Stimulated activated CD8-positive, alpha-beta memory T cell treated with anti-CD3 and anti-CD28 coated beads, Interleukin-12 subunit alpha, Interleukin-12 subunit beta, amount 100 ng/mL, for 4 hours (primary cell): ENCODE data around the gene CACNG7.
"Not testable (repeated sequence)": the region's sequence is repeated elsewhere in the genome, so short reads cannot be mapped to it uniquely, and the experiment has no call there.

Experiments used
- DNase-seq: peaks from one replicate; pipeline ENCODE4 v3.0.0-alpha.2; 2020; ENCODE audit warnings: low read depth

CACNG7 gene, protein sequence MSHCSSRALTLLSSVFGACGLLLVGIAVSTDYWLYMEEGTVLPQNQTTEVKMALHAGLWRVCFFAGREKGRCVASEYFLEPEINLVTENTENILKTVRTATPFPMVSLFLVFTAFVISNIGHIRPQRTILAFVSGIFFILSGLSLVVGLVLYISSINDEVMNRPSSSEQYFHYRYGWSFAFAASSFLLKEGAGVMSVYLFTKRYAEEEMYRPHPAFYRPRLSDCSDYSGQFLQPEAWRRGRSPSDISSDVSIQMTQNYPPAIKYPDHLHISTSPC

DNA sequence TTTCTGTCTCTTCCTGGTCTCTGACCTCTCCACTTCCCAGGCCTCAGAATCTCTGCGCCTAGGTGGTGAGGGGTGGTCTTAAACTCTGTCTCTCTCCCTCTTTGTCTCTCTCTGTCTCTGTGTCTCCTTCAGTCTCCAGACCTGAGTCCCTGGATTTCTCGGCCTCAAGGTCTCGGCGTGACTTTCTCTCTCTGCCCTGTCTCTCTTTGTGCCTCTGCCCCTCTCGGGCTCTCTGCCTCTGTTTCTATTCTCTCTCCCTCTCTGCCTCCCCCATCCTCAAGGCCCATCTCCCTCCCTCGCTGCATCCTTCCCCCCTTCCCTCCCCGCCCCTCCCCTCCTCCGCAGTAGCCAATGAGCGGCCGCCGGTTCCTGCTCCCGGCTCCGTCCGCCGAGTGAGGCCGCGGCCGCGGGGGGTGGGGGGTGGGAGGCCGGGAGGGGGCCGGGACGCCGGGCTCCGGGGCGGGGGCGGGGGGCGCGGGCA, at the start of gene CACNG7:
Gene CACNG7, plus strand, starts transcription at position 344 of the 481 bp plus-strand sequence. CDS start 3,554 bp downstream, outside the sequence.
- DNase-seq, result no peak

DNA sequence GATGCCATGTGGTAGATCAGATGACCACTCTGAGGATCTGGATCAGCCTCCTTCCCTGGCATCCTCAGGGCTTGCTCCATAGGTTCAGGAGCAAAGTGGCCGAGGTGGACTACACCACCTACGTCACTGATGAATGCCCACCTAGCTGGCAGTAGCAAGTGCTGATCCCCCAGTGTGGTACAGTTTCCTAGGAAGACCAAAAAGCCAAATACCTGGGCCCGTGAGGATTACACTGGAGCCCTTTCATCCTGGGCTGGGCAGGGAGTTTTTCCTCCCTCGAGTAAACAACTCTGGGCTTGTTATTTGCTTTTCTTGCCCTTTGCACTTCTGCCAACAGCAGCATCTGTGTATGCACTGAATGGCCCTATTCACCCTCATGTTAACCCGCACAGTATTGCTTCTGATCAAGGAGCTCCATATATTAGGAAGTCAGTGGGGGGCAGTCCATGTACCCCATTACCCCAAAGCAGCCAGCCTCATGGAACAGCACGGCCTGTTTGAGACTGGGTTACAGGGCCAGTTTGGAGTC, 44.7 kb upstream of the CACNG7 start:
- no peak for DNase-seq

DNA sequence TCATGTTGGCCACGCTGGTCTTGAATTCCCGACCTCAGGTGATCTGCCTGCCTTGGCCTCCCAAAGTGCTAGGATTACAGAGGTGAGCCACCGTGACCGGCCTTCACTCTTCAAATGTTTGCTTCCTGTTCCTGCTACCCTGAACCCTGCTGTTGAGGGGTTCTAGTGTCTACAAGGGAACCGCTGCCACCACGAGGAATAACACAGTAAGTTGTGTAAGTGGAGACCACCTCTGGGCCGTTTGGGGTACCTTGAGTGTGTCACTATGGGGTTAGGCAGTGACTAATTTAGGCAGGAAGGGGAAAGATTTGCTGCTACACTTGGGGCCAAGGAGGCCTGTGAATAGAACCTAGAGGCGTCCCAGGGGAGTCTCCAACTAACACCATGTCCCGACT, 43.6 kb upstream of the CACNG7 start:
- no peak for DNase-seq

DNA sequence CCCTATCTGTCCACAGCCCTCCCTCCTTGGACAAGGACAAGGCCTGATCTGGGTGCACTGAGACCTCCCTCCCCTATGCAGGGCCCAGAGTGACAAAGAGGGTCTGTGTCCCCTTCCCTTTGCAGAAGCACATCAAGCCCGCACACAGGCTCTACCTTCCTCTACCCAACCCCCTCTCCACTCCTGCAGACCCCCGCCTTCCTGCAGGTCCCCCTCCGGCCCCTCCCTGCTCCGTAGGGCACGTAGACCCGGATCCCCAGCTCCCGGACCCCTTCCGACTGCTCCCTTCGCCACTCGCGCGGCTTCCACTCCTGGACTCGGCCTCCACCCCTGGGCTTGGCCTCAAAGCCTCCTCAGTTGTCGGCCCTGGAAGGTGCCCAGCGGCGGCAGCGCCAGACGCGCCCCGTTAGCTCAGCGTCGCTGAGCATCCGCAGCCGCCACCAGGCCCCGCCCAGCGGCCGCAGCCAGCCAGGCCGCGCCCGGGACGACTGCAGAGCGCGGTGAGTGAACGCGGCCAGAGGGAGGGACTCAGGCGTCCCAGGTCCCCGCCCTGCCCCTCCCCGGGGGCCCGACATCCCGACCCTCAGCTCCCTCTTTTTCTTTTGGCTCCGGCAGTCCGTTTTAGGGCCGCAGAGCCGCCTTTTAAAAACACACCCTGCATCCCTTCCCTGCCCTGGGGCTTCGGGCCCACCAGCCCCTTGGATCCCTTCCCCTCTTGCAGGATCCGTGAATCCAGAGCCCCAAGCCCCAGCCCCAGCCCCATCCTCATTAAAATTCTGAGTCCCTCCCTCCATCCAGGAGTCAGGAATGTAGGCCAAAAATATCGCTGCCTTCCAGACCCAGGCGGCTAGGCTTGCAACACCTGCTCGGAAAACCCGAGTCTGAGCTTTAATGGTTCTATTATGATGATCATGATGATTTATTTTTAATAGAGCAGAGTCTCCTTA, 42.9 kb upstream of the CACNG7 start:
- DNase-seq, result peak; percentile 40

DNA sequence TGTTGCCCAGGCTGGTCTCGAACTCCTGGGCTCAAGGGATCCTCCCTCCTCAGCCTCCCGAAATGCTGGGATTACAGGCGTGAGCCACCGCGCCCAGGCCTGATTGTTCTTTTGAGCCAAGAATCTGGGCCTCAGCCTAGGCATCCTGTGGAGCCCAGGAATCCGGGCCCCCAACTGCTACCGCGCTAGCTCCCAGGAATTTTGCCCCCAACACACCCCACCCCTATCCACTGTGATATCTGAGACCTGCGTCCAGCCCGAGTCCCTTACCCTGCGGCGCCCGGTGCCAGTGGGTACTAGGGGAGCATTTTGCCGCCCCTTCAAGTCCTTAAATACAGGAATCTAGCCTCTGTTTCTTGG, 42.2 kb upstream of the CACNG7 start:
- DNase-seq, result no peak

DNA sequence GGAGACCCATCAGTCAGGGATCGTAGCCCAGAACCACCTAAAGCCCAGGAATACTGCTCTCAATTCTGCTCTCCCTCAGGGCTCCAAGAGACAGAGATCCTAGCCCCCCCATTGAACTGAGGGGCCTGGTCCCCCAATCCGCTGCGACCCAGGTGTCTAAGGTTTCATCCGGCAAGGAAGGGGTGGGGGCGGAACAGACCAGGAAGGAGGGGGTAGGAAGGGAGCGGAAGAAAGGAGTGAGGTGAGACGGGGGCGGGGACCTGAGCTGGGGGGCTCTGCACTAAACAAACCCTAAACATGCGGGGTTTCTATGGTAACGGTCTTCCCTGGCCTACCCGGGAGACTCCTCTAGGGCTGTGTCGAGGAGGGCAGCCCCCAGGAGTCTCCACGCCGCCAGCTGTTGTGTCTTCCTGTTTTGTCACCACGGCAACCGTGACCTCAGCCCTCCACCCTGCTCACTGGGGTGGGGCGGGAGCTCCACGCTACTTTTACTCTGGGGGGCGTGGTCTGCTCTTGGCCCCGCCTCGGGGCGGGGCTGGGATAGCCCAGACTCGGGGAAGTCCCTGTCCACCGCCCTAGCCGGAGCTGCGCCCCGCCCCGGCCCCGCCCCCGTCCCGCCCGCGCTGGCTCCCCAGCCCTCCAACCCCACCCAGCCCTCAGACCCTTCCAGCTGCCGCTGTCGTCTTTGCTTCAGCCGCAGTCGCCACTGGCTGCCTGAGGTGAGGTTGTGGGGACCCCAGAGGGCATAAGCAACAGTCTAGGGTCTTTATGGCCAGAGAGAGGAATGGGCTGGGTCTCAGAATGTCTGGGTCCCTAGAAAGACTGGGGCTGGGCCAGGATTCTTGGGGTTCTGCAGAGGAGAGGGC, 41.6 kb upstream of the CACNG7 start, which contains the start of gene MYADM:
Gene MYADM, plus strand, starts transcription at position 659 of the 866 bp plus-strand sequence. CDS start 5,647 bp downstream, outside the sequence.
- DNase-seq, result peak; percentile 99

DNA sequence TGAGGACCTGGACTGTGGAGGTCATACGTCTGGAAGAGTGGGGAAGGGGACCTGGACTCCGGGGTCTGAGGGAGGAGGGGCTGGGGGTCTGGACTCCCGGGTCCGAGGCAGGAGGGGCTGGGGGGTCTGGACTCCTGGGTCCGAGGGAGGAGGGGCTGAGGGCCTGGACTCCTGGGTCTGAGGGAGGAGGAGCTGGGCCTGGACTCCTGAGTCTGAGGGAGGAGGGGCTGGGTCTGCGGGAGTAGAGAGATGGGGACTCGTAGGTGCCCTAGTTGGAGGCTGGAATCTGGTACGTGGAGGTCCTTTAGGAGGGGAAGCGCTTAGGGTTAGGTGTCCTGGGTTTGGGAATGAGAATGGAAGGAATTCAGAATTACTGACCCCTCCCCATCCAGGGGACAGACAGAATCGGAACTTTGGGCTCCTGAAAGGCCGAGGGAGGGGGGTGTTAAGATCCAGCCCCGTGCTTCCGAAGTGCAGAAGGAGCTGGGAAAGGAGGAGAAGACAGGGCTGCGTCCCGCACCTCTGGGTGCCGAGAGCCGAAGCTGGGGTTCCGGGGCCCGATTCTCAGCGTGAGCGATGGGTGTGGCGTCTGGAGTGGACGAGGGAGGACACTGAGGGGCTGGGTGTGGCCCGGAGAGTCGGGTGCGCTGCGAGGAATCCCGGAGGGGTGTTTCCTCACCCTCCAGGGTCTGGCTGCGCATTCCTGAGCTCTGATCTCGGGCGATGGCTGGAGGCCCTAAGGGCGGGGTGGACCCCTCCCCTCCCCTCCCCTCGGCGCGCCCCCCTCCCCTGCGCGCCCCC, 40.8 kb upstream of the CACNG7 start:
- DNase-seq, result no peak

DNA sequence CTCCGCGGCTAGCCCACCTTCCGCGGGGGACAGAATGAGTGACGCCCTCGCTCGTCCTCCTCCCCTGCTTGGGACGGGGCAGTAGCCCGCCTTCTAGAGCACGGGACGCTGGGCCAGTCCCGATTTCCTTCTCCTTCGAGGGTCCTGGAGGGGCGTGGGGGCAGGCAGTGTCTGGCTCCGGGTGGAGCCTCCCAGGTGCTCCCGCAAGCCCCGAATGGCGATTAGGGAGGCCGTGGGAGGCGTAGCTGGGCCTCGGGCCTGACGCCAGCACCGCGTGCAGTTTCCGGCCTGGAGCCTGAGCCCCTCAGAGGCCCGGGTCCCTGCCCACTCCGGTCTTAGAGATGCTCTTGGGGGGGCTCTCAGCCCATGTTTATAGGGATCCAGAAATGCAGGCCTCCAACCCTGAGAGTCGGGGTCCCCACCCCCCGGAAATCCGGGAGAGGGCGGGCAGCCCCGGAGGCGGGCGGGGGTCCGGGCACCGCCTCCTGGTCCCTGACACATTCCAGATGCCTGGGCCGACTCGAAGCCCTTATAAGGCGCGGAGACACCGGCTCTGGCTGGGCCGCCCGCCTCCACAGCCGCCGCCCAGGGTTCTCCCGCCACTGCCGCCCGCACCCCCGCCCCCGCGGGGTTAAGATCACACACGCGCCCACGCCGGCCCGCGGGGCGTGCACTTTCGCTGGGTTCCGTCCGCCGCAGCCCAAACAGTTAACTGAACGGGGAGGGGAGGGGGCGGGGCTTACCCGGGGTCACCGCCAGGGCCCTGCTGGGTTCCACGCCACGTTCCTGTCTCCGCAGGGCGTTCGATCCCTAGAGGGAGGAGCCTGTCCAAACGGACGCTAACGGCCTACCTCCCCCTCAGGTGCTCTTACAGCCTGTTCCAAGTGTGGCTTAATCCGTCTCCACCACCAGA, 39.9 kb upstream of the CACNG7 start:
- peak; percentile 82 for DNase-seq

DNA sequence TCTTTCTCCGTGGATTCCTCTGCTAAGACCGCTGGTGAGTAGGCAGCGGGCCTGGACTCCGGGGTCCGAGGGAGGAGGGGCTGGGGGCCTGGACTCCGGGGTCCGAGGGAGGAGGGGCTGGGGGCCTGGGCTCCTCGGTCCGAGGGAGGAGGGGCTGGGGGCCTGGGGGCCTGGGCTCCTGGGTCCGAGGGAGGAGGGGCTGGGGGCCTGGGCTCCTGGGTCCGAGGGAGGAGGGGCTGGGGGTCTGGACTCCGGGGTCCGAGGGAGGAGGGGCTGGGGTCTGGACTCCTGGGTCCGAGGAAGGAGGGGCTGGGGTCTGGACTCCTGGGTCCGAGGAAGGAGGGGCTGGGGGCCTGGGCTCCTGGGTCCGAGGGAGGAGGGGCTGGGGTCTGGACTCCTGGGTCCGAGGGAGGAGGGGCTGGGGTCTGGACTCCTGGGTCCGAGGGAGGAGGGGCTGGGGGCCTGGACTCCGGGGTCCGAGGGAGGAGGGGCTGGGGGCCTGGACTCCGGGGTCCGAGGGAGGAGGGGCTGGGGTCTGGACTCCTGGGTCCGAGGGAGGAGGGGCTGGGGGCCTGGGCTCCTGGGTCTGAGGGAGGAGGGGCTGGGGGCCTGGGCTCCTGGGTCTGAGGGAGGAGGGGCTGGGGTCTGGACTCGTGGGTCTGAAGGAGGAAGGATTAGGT, 39.1 kb upstream of the CACNG7 start:
- DNase-seq, result not testable (repeated sequence)

DNA sequence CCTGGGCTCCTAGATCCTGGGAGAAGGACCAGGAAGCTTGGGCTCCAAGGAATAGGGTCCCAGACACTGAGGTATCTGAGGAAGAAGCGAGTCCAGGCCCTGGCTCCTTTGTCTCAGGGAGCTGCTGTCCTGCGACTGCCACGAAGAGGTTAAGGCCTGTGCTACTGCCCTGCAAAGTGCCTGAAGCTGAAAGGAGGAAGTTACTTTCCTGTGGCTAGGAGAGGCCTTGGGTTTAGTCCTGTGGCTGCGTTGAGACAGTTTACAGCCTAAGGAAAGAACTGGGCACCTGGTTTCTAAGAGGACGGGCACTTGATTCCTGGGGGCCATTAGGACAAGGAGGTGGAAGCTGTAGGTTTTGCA, 38.6 kb upstream of the CACNG7 start:
- no peak for DNase-seq

DNA sequence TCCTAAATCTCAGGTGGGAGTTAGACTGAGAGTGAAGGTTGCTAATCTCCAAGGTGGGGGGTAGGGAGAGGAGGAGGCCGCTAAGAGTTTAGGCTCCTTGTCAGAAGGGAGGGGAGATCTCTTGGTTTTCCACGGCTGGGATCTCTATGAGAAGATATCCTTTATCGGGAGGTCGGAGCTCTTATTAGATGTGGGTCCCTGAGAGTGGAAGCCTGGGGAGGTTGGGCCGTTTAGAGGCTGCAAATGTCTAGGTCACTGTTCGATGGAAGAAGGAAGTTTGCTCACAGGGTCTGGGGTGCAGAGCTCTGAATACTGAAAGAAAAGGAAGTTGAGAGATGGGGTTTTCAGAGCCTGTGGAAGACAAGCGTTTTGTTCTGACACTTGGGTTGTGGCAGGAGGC, 37.6 kb upstream of the CACNG7 start:
- no peak for DNase-seq

DNA sequence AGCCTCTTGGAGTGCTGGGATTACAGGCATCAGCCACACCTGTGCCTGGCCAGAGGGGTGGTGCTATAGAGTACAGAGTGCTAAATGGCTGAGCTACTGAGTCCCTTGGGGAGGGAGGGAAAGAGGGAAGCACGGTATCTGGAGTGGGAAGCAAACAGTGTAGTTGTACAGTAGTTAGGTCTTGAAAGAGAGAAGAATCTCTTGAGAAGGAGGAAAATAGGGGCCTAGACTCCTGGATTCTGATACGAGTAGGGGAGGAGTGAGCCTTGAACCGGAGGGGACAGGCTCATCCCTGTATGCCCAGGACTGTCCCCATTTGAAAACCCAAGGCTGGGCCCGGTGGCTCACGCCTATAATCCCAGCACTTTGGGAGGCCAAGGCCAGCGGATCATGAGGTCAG, 36.3 kb upstream of the CACNG7 start:
- DNase-seq, result no peak

DNA sequence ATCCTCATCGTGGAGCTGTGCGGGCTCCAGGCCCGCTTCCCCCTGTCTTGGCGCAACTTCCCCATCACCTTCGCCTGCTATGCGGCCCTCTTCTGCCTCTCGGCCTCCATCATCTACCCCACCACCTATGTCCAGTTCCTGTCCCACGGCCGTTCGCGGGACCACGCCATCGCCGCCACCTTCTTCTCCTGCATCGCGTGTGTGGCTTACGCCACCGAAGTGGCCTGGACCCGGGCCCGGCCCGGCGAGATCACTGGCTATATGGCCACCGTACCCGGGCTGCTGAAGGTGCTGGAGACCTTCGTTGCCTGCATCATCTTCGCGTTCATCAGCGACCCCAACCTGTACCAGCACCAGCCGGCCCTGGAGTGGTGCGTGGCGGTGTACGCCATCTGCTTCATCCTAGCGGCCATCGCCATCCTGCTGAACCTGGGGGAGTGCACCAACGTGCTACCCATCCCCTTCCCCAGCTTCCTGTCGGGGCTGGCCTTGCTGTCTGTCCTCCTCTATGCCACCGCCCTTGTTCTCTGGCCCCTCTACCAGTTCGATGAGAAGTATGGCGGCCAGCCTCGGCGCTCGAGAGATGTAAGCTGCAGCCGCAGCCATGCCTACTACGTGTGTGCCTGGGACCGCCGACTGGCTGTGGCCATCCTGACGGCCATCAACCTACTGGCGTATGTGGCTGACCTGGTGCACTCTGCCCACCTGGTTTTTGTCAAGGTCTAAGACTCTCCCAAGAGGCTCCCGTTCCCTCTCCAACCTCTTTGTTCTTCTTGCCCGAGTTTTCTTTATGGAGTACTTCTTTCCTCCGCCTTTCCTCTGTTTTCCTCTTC, 35.1 kb upstream of the CACNG7 start:
- DNase-seq, result no peak

DNA sequence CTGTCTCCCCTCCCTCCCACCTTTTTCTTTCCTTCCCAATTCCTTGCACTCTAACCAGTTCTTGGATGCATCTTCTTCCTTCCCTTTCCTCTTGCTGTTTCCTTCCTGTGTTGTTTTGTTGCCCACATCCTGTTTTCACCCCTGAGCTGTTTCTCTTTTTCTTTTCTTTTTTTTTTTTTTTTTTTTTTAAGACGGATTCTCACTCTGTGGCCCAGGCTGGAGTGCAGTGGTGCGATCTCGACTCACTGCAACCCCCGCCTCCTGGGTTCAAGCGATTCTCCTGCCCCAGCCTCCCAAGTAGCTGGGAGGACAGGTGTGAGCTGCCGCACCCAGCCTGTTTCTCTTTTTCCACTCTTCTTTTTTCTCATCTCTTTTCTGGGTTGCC, 34.5 kb upstream of the CACNG7 start:
- no peak for DNase-seq

DNA sequence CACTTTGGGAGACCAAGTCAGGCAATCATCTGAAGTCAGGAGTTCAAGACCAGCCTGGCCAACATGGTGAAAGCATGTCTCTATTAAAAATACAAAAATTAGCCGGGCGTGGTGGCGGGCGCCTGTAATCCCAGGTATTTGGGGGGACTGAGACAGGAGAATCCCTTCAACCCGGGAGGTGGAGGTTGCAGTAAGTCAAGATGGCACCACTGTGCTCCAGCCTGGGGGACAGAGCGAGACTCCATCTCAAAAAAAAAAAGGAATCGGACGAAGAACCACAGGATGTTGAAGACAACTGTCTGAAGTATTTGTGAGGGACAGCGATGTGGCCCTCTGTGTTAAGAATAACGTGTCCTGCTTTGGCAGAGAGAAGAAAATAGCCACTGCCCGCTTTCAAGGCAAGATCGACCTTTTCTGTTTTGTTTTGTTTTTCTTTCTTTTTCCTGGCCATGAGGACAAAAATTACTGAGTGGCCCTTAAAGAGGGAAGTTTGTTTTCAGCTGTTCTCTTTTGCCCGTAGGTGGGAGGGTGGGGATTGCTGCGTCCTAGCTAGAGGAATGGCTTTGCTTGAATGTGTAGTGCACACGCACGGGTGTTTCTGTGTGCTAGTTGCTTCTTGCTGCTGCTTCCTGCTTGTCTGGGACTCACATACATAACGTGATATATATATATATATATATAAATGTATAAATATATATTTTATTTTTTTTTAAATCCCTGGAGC, 33.3 kb upstream of the CACNG7 start:
- DNase-seq, result no peak

DNA sequence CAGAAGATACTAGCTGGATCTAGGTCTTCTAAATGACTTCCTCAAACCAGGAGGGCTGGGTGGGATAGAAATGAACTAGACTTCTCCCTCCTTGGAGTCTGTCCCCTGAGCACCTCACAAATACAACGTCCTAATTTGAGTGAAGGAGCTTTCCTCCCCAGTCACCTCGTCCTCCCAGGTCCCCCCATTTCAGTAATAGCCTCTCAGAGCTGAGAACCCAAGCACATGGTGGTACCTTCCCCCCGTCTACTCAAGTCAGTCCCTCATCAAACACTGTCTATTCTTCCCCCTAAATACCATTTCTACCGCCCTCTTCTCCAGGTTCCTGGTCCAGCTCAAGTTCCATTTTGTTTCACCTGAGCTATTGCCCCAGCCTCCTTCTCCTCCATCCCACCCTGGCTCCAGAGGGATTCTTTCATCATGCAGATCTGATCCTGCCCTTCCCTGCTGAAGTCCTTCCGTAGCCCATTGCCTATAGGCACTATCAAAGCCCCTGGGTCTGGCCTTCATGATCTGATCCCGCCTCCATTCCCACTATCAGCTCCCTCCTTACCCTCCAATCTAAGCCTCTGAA, 32.3 kb upstream of the CACNG7 start:
- no peak for DNase-seq

DNA sequence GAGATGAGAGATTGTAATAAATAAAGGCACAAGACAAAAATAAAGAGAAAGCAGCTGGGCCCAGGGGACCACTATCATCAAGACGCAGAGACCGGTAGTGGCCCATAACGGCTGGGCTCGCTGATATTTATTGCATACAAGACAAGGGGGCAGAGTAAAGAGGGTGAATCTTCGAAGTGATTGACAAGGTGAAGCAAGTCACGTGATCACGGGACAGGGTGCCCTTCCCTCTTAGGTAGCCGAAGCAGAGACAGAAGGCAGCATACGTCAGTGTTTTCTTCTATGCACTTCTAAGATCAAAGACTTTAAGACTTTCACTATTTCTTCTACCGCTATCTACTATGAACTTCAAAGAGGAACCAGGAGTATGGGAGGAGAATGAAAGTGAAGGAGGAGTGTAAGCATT, 31.7 kb upstream of the CACNG7 start:
- DNase-seq, result no peak

DNA sequence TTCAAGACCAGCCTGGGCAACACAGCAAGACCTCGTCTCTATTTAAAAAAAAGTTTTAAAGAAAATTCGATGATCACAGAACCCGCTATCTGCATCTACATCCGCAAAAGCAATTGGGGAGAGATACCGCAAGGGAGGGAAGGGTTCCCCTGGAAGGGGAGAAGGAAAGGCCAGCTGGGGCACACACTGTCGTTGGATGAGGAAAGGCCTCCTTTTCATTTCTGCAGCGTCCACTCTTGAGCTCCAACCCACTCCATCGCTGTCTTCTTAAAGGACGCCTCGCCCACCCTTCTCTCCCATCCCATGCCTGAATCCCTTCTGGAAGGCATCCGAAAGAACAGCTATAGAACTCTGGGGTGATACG, 30.3 kb upstream of the CACNG7 start:
- DNase-seq, result no peak
